HG03469 (cell line): ENCODE data around the gene BMP8A.

ENCODE experiments used
- ATAC-seq: cut with Tn5 transposase; IDR thresholded peaks from one replicate; pipeline ENCODE4 v1.9.1; 2021; ENCODE audit warnings: mild to moderate bottlenecking, moderate library complexity, moderate number of reproducible peaks; ENCODE audit not compliant: unreplicated experiment

BMP8A gene

GRCh38 chr1:39567302-39567701 lies 75.9 kb downstream of the BMP8A start:
- no peak for ATAC-seq

- no peak for ATAC-seq
Measured at GRCh38 chr1:39568208-39568607, 76.8 kb downstream of the BMP8A start.

GRCh38 chr1:39569034-39569433 lies 77.6 kb downstream of the BMP8A start:
- ATAC-seq: no peak

- no peak for ATAC-seq
Measured at GRCh38 chr1:39570477-39571177, 79.2 kb downstream of the BMP8A start.

GRCh38 chr1:39571178-39571483 lies 79.7 kb downstream of the BMP8A start:
- ATAC-seq: no peak

- ATAC-seq: no peak
Measured at GRCh38 chr1:39572379-39573096, 81.1 kb downstream of the BMP8A start.

- ATAC-seq: no peak
Measured at GRCh38 chr1:39573097-39573465, 81.6 kb downstream of the BMP8A start.

- ATAC-seq: no peak
Measured at GRCh38 chr1:39573736-39574624, 82.5 kb downstream of the BMP8A start.

- no peak for ATAC-seq
Measured at GRCh38 chr1:39574646-39575045, 83.2 kb downstream of the BMP8A start.
